Upper lobe of right lung (tissue), 1 donor: ENCODE data around the gene C12orf42. TPM values are rescaled to one million over a fixed set of nuclear protein-coding genes. Genes with fewer than 3 reads are reported as not detected.

Source experiments
- ATAC-seq: fragments of 200-7000 bp; cut with Tn5 transposase; one replicate; pipeline ENCODE4 v1.9.1; 2020; ENCODE audit warnings: mild to moderate bottlenecking, moderate library complexity
- DNase-seq: peaks from one replicate; pipeline ENCODE4 v3.0.0-alpha.2; 2020
- H3K27ac ChIP-seq: fragments of 200-600 bp; one replicate; pipeline ENCODE4 v1.8.0; 2022
- H3K27me3 ChIP-seq: fragments of 200-600 bp; one replicate; pipeline ENCODE4 v1.8.0; 2022; ENCODE audit warnings: mild to moderate bottlenecking
- H3K36me3 ChIP-seq: fragments of 200-600 bp; one replicate; pipeline ENCODE4 v1.8.0; 2022
- H3K4me1 ChIP-seq: fragments of 200-600 bp; one replicate; pipeline ENCODE4 v1.8.0; 2022
- H3K4me3 ChIP-seq: fragments of 200-600 bp; one replicate; pipeline ENCODE4 v1.8.0; 2022; ENCODE audit warnings: mild to moderate bottlenecking
- H3K9me3 ChIP-seq: fragments of 200-600 bp; one replicate; pipeline ENCODE4 v1.8.0; 2022
- CTCF ChIP-seq: fragments of 200-600 bp; IDR thresholded peaks from one replicate; pipeline ENCODE4 v1.8.0; 2022; ENCODE audit warnings: antibody characterized with exemption
- intact Hi-C: fragments of 100-400 bp; cut with DNase I; formaldehyde crosslinking; loops from one replicate; pipeline ENCODE4 v1.11.0; 2022
- long read RNA-seq: library from polyadenylated mRNA; unstranded; transcript quantifications from one replicate; pipeline ENCODE4 v2.0.0, GENCODE V29; 2021
- total RNA-seq: library from RNA; stranded (reverse); fragmentation: NEBNext Ultra II Directional; extraction: Animal tissue kit (Norgen Biotek cat#: 25700); gene quantifications from one replicate; pipeline ENCODE4 v1.2.1, GENCODE V29; 2021
- donor health status: DM: no; HTN: yes; CAD: no; lungs with severe emphysema.

The C12orf42 gene
- total RNA-seq, result not detected
- long read RNA-seq, result 0 reads

- Histone ChIP-seq H3K4me3 (peak within 1 kb of the TSS; percentile 33), H3K27me3 (peaks cover 40% of the 10 kb centered on the region), H3K27ac (no peak within 1 kb of the TSS), H3K9me3 (no peaks in the 10 kb centered on the region), H3K36me3 (no peaks in the 10 kb centered on the region), H3K4me1 (peaks cover 9% of the 10 kb centered on the region)
- intact Hi-C loops, result no loop called here
- TF ChIP-seq CTCF, result peak; percentile 36
- ATAC-seq (peak; percentile 51), DNase-seq (peak; percentile 69)
These were observed at the start of gene C12orf42 for GRCh38 chr12:103495469-103496456. Gene C12orf42, minus strand, starts transcription at chr12:103495968. Its CDS starts 17,542 bp downstream, at chr12:103478426.

GRCh38 chr12:103542078-103542477 lies 46.3 kb upstream of the C12orf42 start:
- Histone ChIP-seq H3K4me3 (no peak overlapping the region), H3K27me3 (peaks cover 1% of the 10 kb centered on the region), H3K27ac (no peak overlapping the region), H3K36me3 (no peaks in the 10 kb centered on the region), H3K9me3 (no peaks in the 10 kb centered on the region), H3K4me1 (no peaks in the 10 kb centered on the region)
- intact Hi-C loops, result no loop called here
- no peak for TF ChIP-seq CTCF
- ATAC-seq (no peak), DNase-seq (no peak)

- no peak for TF ChIP-seq CTCF
- ATAC-seq (no peak), DNase-seq (no peak)
- no peaks in the 10 kb centered on the region for H3K9me3 ChIP-seq
- no peaks in the 10 kb centered on the region for H3K36me3 ChIP-seq
- intact Hi-C loops, result no loop called here
- no peaks in the 10 kb centered on the region for H3K27me3 ChIP-seq
- H3K27ac ChIP-seq, result no peak overlapping the region
- H3K4me3 ChIP-seq, result no peak overlapping the region
- H3K4me1 ChIP-seq, result no peaks in the 10 kb centered on the region
These were observed 44.6 kb upstream of the C12orf42 start for GRCh38 chr12:103540319-103540718.

- Histone ChIP-seq H3K27ac (no peak overlapping the region), H3K36me3 (no peaks in the 10 kb centered on the region), H3K27me3 (no peaks in the 10 kb centered on the region), H3K4me1 (no peaks in the 10 kb centered on the region), H3K4me3 (no peak overlapping the region), H3K9me3 (no peaks in the 10 kb centered on the region)
- ATAC-seq, result no peak
- TF ChIP-seq CTCF, result no peak
- intact Hi-C loops, result no loop called here
- no peak for DNase-seq
These were observed 42.6 kb upstream of the C12orf42 start for GRCh38 chr12:103538397-103538796.

GRCh38 chr12:103530307-103531066 lies 34.7 kb upstream of the C12orf42 start:
- ATAC-seq (no peak), DNase-seq (no peak)
- no peaks in the 10 kb centered on the region for H3K36me3 ChIP-seq
- no peaks in the 10 kb centered on the region for H3K27me3 ChIP-seq
- H3K4me3 ChIP-seq, result no peak overlapping the region
- no peaks in the 10 kb centered on the region for H3K4me1 ChIP-seq
- no peak for TF ChIP-seq CTCF
- intact Hi-C loops, result no loop called here
- H3K9me3 ChIP-seq, result no peaks in the 10 kb centered on the region
- H3K27ac ChIP-seq, result no peak overlapping the region
